A549 (cell line): Measurements from ENCODE around the gene ATP1A2.

Source experiments
- EP300 ChIP-seq, 2 experiments: fragments of >200 bp; sonication (Bioruptor Twin); formaldehyde crosslinking; IDR thresholded peaks; 2 replicates in 1 of 2; 3 replicates in 1 of 2; pipeline ENCODE4 v1.6.1; 2016 to 2017
- ESRRA ChIP-seq: fragments of 150-350 bp; IDR thresholded peaks from 2 replicates; pipeline ENCODE4 v1.6.1; 2014; ENCODE audit warnings: mild to moderate bottlenecking, low read length, borderline replicate concordance
- GATA3 ChIP-seq: IDR thresholded peaks from 2 replicates; pipeline ENCODE4 v1.6.1; 2012; ENCODE audit warnings: borderline replicate concordance
- JUNB ChIP-seq: fragments of >200 bp; sonication (Bioruptor Twin); formaldehyde crosslinking; IDR thresholded peaks from 2 replicates; pipeline ENCODE4 v1.6.1; 2016
- POLR2A ChIP-seq: IDR thresholded peaks from 2 replicates; pipeline ENCODE4 v1.6.1; 2012; ENCODE audit warnings: mild to moderate bottlenecking, low read length
- ZFP36 ChIP-seq: fragments of 450-650 bp; IDR thresholded peaks from 2 replicates; pipeline ENCODE4 v1.6.1; 2014; ENCODE audit warnings: borderline replicate concordance; ENCODE audit not compliant: partially characterized antibody
- TF ChIP-seq, protein P1 (sequence below): fragments of >200 bp; sonication (Bioruptor Twin); formaldehyde crosslinking; IDR thresholded peaks from 3 replicates; pipeline ENCODE4 v1.5.1; 2016

DNA sequence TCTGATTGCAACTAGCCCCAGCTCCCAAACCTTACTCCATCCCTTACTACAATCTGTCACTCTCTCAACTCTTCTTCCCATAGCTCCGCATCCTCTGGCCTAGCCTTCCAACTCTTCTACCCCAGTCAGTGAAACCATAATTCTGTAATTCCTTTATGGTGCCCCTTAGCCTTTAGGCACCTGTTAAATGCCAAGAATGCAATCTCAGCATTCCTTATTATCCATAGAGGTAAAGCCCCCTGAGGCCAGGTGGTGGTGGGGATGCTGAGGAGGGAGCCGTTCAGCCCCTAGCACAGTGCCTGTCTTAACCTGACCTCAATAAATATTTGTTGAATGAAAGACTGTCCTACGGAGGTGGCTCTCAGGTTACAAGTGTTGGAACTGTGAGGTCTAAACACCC is 14.0 kb downstream of the ATP1A2 start:
- TF ChIP-seq ZFP36: no peak
- TF ChIP-seq, protein P1, sequence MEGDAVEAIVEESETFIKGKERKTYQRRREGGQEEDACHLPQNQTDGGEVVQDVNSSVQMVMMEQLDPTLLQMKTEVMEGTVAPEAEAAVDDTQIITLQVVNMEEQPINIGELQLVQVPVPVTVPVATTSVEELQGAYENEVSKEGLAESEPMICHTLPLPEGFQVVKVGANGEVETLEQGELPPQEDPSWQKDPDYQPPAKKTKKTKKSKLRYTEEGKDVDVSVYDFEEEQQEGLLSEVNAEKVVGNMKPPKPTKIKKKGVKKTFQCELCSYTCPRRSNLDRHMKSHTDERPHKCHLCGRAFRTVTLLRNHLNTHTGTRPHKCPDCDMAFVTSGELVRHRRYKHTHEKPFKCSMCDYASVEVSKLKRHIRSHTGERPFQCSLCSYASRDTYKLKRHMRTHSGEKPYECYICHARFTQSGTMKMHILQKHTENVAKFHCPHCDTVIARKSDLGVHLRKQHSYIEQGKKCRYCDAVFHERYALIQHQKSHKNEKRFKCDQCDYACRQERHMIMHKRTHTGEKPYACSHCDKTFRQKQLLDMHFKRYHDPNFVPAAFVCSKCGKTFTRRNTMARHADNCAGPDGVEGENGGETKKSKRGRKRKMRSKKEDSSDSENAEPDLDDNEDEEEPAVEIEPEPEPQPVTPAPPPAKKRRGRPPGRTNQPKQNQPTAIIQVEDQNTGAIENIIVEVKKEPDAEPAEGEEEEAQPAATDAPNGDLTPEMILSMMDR: no peak
- no peak for TF ChIP-seq ESRRA
- TF ChIP-seq EP300 (IDR thresholded peaks at IDR 0.05): no peak
- no peak for TF ChIP-seq POLR2A
- TF ChIP-seq JUNB: no peak
- TF ChIP-seq GATA3: no peak
